ENCODE measurements around the gene RGN.
"Not testable (repeated sequence)": the region's sequence is repeated elsewhere in the genome, so short reads cannot be mapped to it uniquely, and the experiment has no call there.

RGN gene

DNA sequence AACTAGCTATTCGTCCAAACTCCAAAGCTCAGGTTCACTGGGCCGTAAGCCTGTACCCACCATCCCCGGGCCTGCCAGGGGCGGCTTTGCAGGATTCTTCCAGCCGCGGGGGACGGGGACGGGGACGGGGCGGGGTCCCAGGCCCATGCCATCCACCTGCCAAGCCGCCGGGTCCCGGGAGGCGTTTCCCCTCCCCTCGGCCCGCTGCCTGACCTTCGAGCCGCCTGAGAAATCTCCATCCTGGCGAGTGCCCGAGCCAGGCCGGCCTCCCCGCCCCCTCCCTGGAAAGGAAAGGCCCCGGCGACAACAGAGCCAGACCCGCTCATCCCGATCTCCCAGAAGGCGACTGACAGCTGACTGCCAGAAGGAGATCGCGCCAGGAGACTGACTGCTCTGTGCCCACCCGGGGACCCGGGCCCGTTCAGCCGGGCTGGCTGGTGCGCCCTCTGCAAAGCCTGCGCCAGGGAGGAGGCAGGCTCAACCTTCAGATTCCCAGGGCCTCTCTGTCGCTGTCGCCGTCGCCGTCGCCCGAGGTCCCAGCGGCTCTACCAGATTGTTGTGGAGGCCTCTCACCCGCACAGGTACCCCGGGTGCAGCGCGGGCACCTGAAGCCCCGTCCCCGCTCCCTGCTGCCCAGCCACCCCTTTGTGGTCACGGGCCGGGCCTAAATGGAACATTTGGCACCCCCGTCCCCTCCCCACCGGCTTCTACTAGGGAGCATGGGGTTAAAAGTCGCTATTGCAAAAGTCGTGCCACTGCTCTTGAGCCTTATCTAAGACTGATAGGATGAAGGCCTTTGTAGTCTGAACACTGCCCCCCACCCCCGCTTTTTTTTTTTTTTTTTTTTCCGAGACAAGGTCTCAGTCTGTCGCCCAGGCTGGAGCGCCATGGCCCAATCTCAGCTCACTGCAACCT, at the start of gene RGN:
Gene RGN (plus strand): TSS at position 315 of the 915 bp plus-strand sequence. CDS start 2,702 bp downstream, outside the sequence.
- DNase-seq (ENCODE audit: low read depth), result no peak

DNA sequence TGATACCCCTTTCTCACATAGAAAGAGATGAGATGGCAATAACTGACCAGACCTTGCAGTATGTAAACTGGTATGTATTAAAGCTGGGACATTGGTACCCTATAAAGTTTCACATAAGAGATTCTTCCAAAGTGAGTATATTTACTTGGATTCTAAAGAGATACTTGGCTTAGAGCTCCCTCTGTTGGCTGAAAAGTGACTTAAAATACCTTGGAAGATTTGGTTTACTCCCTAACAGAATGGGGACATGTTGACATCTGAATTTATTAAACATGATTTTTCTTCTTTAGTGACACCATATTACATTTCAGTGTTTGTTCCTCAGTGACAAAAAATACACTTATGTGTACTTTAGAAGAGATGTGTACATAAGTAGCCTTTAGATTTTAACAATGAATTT, 47.9 kb upstream of the RGN start:
- DNase-seq (ENCODE audit: low read depth), result peak; percentile 44

DNA sequence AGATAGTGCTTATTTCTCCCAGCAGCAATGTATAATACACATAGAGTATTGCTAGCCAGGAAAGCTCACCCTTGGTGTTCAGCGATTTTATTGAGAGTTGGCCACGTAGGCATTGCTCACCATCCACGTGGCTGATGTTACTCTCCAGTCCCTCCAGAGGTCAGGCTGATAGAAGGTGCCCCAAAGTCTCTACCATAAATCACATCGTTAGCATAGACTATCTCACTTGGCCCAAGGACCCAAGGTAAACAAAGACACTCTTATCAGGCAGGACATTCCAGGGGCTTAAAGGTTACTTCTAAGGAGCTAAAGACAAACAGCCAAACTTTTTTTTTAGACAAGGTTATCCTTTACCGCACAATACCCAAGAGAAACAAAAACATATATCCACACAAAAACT, 30.3 kb upstream of the RGN start:
- no peak for DNase-seq (ENCODE audit: low read depth)

DNA sequence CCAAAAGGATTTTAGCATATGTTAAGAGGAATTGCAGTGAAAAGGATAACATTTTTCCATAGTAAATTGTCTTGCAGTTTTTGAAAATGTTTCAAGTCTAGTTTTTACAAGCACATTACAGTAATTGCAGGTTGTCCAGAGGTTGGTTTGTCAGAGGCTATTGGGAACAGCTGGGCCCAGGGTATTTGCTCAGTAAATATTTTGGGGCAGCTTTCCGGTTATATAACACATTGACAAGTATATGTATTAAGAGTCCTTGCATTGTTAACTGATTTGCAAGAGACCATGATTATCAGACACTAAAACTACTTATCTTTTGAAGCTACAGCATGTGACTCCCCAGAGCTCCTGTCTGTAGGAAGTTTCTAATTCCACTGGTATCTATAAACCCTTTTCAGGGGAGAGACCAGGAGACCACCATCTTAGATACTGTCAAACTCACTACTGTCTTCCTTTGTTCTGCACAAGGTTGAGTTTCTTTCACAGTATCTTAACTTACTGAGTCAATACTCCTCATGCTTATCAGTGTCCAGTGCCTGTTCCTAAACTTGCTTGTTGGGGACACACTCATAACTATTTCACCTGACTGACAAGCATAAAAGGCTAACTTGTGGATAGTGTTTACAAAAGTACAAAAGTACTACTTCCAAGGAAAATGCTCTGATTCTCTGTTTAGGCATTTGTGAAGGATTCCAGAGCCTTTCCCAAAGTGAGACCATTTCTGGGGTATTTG, 18.9 kb upstream of the RGN start:
- DNase-seq (ENCODE audit: low read depth), result no peak

DNA sequence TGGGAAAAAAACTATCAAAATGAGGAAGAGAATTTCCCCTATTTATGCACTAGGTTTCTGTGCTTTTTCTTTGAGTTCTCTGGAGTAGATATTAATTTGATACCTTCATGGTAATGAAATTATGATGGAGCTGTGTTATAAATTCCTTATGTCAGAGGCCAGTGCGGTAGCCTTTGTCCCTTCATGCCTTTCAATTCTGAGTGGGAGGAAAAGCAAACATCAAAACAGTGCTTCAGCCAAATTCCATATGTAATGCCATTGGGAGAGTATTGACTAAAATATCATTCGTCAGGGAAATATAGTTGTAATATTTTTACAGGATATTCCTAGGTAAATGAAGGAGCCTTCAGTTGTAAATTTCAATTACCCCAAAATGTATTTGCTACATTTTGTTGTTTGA, 17.5 kb upstream of the RGN start:
- no peak for DNase-seq (ENCODE audit: low read depth)

DNA sequence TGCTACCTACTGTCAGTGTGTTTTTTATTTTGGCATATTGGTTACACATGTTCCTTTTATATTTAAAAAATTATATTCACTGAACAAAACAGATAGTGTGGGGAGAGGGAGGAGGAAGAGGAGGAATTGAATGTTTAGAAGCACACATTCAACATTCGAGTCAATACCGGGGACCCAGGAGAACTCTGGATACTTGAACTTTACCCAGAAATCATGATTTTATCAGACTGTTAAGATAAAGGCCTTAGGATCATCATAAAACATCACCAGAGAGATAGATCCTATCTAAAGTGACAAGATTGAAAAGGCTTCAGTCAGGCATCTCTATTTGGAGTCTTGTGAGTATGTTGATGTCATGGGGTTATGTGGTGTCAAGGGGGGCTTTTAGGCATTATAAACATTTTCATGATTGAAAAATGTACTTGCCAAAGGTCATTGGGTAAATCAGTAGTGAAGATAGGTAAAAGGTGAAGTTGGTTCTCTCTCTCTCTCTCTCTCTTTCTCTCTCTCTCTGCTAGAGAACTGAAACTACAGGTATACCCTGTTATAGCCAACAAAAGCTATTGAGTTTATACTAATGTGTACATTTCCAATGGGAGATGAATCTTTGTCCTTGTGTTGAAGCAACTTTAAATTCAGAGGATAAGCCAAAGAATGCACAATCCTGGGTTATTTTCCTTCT, 16.9 kb upstream of the RGN start:
- DNase-seq (ENCODE audit: low read depth), result no peak

DNA sequence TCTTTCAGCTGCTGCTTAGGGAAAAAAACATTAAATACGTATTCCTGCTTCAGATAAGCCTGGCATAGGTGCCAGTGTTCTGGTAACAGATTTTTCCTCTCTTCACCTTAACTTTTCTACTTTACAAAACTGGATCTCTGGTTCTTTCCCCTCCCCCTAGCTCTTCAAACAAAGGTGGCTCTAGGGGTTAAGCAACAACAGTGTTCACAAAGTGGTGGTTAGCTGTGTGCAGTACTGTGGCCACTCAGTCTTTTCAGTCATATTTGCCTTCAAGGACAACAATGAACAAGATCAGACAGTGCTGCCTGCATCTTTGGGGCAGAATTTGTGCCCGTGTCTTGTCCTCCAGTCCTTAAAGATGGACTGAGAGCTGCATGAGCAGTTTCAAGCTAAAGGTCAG, 15.1 kb upstream of the RGN start:
- no peak for DNase-seq (ENCODE audit: low read depth)

DNA sequence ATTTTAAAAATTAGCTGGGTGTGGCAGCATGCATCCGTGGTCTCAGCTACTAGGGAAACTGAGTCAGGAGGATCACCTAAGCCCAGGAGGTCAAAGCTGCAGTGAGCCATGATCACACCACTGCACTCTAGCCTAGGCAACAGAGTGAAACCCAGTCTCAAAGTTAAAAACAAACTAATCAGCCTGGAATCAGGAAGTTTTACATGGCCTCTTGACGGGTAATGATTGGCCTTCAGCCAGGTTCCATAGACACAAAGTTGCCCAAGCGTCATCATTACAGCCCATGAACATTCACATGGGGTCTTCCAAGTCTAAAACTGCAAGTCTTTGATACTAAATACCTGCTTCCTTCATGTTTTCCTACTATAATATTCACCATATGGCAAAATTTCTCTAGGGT, 10.0 kb upstream of the RGN start:
- DNase-seq (ENCODE audit: low read depth), result no peak

DNA sequence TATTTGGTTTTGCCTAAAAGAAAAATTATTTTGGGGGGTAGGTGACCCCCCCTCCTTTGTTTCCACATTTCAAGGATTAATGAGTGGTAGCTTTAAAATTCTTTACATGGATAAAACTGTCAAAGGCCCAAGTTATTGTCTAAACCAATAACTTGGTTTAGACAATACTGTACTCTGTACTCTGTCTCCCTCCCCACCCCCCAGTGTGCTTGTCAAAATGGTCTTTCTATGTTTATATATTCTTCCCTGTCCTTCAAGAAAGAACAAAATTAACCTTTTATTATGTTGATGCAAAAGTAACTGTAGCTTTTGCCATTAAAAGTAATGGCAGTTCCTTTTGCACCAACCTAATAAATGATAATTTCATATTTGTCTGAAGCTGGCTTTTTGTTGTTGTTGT, 9.5 kb upstream of the RGN start:
- no peak for DNase-seq (ENCODE audit: low read depth)

DNA sequence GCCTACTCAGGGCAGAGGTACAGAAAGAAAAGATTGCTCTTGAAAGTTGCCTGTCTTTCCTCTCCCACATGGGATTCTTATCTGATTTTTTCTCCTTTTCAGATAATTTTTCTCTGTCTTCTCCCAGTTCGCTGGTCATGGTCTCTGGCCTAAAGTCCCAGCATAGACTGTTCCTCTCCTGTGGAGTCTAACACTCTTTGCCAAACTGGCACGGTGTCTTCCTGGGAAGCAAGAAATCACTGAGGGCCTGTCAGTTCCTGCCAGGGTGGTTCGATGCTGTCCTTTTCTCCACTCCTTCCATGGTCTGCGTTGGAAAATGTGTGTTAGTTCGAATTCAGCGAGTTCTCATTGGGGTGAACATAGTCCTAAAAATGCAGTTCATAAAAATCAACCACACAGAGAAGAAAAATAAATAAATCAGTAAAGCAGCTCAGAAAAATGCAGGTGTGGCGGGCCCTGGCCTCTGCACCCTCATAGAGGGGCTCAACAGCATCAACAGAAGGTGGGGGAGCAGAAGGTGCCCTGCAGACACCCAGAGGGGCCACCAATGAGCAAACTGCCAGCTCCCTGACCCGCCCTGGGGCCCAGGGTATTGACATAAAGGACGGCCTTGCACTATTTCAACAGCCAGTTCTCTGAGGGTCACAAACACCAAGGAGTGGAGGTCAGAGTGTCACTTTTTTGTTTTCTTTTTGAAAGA, 2.1 kb downstream of the RGN start:
- no peak for DNase-seq (ENCODE audit: low read depth)

DNA sequence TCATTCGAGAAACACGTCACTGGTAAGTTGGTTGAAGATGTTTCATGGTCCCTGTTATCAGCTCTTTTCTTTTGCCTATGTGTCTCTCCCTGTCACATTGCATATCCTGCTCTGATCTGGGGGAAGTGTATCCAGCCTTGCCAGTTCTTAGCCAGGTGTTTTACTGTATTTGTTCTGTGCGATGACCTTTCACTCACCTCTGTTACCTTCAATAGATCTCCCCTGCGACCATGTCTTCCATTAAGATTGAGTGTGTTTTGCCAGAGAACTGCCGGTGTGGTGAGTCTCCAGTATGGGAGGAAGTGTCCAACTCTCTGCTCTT, 2.6 kb downstream of the RGN start:
- DNase-seq (ENCODE audit: low read depth), result no peak

DNA sequence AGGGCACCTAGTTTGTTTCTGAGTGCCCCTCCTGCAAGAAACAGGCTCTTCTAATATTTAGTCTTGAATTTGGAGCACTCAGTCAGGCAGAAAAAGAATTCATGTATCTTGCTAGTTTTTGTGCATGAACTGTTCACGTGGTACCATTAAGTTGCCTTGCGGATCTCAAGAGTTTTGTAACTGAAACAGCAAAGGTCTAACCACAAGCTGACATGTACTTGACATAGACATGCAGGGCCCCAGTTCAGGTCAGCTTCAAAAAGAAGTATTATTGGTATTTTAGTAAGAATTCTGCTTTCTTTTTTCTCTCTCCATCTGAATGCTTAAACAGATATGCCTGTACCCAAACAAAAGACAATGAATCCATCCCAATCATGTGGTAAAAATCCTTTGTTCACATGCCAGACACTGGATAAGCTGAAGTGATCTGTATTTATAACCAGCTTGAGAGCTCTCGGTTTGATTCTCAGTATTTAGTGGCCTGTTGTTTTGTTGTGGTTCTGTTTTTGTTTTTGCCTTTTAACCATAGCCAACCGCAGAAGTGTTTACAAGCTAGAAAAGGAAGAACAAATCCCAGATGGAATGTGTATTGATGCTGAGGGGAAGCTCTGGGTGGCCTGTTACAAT, 13.0 kb downstream of the RGN start:
- no peak for DNase-seq (ENCODE audit: low read depth)

DNA sequence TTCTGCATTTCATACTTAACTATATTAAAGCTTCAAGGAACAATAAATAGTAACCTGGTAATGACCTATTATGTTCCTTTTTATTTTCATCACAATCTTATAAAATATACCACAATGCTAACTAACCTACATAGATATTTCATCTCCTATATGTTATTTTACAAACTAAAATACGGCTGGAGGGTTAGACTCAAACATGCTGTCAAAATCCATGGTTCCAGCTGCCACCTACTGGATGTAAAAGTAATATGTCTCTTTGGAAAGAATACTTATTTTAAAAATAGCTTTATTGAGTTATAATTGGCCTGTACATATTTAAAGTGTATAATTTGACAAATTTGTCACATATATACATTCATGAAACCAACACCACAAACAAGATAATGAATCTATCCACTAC, 15.0 kb downstream of the RGN start:
- no peak for DNase-seq (ENCODE audit: low read depth)

DNA sequence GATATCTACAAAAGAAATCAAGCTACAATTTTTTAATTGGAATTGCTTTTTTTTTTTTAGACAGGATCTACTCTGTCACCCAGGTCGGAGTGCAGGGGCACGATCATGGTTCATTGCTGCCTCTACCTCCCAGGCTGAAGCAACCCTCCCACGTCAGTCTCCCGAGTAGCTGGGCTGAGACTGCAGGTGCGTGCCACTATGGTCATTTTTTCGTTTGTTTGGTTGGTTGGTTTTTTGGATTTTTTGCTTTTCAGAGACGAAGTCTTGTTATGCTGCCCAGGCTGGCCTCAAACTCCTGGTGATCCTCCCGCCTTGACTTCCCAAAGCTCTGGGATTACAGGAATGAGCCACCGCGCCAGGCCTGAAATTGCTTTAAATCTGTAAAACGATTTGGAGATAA, 15.6 kb downstream of the RGN start:
- no peak for DNase-seq (ENCODE audit: low read depth)

DNA sequence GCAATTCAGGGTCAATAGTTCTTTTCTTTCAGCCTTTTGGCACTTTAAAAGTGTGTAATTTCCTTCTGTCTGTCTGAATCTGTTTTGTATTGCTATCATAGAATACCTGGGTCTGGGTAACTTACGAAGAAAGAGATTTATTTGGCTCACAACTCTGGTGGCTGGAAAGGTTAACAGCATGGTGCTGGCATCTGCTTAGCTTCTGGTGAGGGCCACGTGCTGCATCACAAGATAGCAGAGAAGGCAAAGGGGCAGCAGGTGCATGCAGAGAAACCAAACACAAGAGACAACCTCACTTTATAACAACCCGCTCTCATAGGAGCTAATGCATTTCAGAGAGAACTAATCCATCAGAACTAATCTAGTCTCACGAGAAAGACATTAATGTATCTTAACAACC, 18.8 kb downstream of the RGN start:
- DNase-seq (ENCODE audit: low read depth), result no peak

DNA sequence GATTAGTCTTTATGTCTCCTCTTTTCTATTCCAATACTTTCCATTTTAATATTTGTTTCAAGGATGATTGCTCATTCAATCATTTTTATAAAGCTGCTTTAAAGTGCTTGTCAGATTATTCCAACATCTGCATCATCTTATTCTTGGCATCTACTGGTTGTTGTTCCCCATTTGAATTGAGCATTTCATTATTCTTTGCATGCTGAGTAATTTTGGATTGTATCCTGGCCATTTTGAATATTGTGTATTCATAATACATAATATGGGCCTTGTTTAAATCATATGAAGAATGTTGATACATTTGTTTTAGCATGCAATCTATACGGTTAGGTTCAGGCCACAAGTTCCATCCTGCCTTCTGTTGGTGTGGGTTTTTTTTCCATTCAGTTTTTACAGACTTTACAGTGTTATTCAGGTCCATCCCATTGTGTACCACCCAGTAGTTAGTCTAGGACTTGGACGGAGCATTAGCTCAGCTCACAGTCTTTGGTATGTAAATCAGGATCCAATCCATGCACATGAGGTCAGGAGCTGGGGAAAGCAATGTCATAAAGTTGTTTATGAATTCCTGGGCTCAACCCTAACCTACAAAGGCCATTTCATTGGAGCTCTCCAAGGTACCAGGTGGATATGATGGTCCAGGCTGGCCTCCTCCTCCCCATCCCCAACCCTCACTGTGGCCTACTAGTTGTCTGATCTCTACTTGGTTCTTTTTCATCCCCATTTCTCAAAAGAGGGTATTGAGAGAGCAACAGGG, 20.3 kb downstream of the RGN start:
- DNase-seq (ENCODE audit: low read depth), result no peak

DNA sequence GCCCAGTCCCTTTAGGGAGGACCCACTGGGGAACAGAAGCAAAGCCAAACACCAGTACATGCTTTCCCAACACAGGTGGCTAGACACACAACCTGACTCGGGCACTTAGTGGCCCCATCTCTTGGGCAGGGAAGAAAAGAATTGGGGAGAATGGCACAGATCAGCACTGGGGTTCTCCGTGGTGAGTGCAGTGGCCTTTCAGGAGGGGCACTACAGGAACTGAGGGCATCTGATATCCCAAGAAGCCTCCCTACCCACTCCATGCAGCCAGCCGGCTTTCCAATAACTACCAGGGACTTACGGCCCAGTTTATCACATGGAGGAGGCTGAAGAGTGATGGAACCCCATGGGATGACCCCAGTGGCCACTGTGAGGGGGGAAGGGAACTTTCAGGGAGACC, 23.0 kb downstream of the RGN start:
- DNase-seq (ENCODE audit: low read depth), result no peak

DNA sequence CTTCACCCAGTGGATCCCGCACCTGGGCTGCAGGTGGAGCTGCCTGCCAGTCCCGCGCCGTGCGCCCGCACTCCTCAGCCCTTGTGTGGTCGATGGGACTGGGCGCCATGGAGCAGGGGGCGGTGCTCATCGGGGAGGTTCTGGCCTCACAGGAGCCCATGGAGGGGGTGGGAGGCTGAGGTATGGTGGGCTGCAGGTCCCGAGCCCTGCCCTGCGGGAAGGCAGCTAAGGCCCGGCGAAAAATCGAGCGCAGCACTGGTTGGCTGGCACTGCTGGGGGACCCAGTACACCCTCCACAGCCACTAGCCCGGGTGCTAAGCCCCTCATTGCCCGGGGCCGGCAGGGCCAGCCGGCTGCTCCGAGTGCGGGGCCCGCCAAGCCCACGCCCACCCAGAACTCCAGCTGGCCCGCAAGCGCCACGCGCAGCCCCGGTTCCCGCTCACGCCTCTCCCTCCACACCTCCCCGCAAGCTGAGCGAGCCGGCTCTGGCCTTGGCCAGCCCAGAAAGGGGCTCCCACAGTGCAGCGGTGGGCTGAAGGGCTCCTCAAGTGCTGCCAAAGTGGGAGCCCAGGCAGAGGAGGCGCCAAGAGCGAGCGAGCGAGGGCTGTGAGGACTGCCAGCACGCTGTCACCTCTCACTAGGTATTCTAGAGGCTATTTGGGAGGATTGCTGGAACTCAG, 32.8 kb downstream of the RGN start:
- not testable (repeated sequence) for DNase-seq (ENCODE audit: low read depth)

DNA sequence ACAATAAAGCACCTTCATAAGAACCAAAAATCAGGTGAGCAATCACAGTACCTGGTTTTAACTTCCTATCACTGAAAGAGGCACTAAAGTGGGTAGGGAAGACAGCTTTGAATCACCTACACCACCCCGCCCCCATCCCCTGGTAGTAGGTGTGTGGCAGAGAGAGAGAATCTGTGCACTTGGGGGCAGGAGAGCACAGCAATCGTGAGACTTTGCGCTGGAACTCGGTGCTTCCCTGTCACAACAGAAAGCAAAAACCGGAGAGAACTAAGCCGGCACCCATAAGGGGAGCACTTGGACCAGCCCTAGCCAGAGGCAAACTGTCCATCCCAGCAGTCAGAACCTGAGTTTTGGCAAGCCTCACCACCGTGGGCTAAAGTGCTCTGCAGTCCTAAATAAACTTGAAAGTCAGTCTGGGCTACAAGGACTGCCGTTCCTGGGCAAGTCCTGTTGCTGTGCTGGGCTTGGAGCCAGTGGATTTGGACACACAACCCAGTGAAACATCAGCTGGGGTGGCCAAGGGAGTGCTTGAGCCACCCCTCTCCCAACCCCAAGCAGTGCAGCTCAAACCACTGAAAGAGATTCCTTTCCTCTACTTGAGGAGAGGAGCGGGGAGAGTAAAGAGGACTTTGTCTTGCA, 34.2 kb downstream of the RGN start:
- no peak for DNase-seq (ENCODE audit: low read depth)

DNA sequence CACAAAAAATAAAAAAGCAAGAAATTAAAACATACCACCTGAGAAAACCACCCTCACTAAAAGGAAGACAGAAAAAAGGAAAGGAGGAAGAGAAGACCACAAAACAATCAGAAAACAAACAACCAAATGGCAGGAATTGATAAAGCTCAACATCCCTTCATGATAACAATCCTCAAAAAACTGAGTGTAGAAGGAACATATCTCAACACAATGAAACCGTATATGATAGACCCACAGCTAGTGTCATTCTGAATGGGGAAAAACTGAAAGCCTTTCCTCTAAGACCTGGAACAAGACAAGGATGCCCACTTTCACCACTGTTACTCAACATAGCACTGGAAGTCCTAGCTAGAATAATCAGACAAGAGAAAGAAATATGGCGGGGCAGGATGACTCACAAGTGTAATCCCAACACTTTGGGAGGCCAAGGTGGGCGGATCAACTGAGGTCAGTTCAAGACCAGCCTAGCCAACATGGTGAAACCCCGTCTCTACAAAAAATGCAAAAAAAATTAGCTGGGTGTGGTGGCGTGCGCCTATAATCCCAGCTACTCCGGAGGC, 38.4 kb downstream of the RGN start:
- DNase-seq (ENCODE audit: low read depth), result not testable (repeated sequence)
